Activated naive CD8-positive, alpha-beta T cell treated with anti-CD3 and anti-CD28 coated beads, Interleukin-2, amount 50 U/mL, for 24 hours (primary cell): Measurements from ENCODE around the gene CTIF.

Source experiments
- ATAC-seq: fragments of 150-1000 bp; cut with Tn5 transposase; one replicate; pipeline ENCODE4 v1.10.0; 2021
- DNase-seq: peaks from one replicate; pipeline ENCODE4 v3.0.0; 2021
- H3K27ac Mint-ChIP-seq: one replicate; pipeline ENCODE4 v1.8.0; 2021; ENCODE audit warnings: mild to moderate bottlenecking, mixed read lengths
- H3K27me3 Mint-ChIP-seq: one replicate; pipeline ENCODE4 v1.8.0; 2021; ENCODE audit warnings: mixed read lengths
- H3K36me3 Mint-ChIP-seq: one replicate; pipeline ENCODE4 v1.8.0; 2021; ENCODE audit warnings: low read depth, mixed read lengths
- H3K4me1 Mint-ChIP-seq: one replicate; pipeline ENCODE4 v1.8.0; 2021; ENCODE audit warnings: mixed read lengths
- H3K4me3 Mint-ChIP-seq: one replicate; pipeline ENCODE4 v1.8.0; 2021; ENCODE audit warnings: mild to moderate bottlenecking, moderate library complexity, mixed read lengths
- H3K9me3 Mint-ChIP-seq: one replicate; pipeline ENCODE4 v1.8.0; 2021; ENCODE audit warnings: mixed read lengths

The CTIF gene

DNA sequence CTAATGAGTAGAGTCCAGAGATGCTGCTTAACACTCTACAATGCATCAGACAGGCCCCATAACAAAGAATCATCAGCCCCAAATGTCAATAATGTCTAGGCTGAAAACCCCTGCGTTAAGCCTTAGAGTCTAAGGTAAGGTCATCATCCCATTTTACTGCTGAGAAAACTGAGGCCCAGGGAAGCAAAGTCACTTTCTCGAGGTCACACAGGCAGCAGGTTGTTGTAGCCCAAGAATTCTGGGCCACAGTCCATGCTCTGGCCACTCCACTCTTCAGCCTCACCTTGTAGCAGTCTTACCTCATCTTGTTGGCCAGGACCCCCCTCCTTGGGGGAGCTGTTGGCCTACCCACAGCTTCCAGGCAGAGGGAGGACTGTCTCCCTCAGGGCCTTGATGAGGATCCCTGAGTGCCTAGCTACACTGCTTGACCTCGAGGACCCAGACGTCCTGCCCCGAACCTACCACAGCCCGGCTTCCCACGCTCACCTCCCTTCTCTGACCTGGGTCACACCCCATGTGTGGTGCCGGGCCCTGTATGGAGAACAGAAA is 357.6 kb downstream of the CTIF start:
- peak overlapping the region; percentile 57 for H3K27ac Mint-ChIP-seq
- H3K27me3 Mint-ChIP-seq = peaks cover 2% of the 10 kb centered on the region
- ATAC-seq (no peak), DNase-seq (no peak)
- no peak overlapping the region for H3K4me3 Mint-ChIP-seq
- H3K9me3 Mint-ChIP-seq = peaks cover 6% of the 10 kb centered on the region
- peaks cover 29% of the 10 kb centered on the region for H3K4me1 Mint-ChIP-seq
- H3K36me3 Mint-ChIP-seq = peaks cover 2% of the 10 kb centered on the region

- Mint-ChIP-seq H3K36me3 (peaks cover 2% of the 10 kb centered on the region), H3K9me3 (peaks cover 6% of the 10 kb centered on the region), H3K4me3 (no peak overlapping the region), H3K27ac (peak overlapping the region; percentile 57), H3K4me1 (peaks cover 29% of the 10 kb centered on the region), H3K27me3 (peaks cover 2% of the 10 kb centered on the region)
- DNase-seq (peak; percentile 63), ATAC-seq (peak; percentile 76)
Observed at GRCh38 chr18:48896875-48897511, 358.2 kb downstream of the CTIF start.

GRCh38 chr18:48897531-48897930 is 358.7 kb downstream of the CTIF start:
- H3K4me3 Mint-ChIP-seq = no peak overlapping the region
- peak overlapping the region; percentile 57 for H3K27ac Mint-ChIP-seq
- peaks cover 29% of the 10 kb centered on the region for H3K4me1 Mint-ChIP-seq
- ATAC-seq = no peak
- DNase-seq = no peak
- peaks cover 2% of the 10 kb centered on the region for H3K36me3 Mint-ChIP-seq
- H3K9me3 Mint-ChIP-seq = peaks cover 6% of the 10 kb centered on the region
- peaks cover 2% of the 10 kb centered on the region for H3K27me3 Mint-ChIP-seq

DNA sequence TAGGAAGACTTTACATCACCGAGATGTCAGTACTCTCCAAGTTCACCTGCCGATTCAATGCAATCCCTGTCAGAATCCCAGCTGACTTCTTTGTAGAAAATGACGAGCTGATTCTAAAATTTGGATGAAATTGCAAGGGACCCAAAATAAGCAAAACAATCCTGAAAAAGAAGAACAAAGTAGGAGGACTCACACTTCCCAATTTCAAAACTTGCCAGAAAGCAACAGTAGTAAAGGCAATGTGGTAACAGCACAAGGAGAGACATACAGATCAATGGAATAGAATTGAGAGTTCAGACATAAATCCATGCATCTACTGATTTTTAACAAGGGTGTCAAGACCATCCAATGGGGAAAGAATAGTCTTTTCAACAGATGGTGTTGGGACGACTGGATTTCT is 359.7 kb downstream of the CTIF start:
- Mint-ChIP-seq H3K36me3 (peaks cover 2% of the 10 kb centered on the region), H3K27me3 (peaks cover 2% of the 10 kb centered on the region), H3K4me1 (peaks cover 29% of the 10 kb centered on the region), H3K9me3 (peaks cover 6% of the 10 kb centered on the region), H3K27ac (no peak overlapping the region), H3K4me3 (no peak overlapping the region)
- no peak for ATAC-seq
- no peak for DNase-seq

- Mint-ChIP-seq H3K27me3 (peaks cover 2% of the 10 kb centered on the region), H3K4me3 (no peak overlapping the region), H3K36me3 (peaks cover 2% of the 10 kb centered on the region), H3K27ac (peak overlapping the region; percentile 57), H3K4me1 (peaks cover 29% of the 10 kb centered on the region), H3K9me3 (peaks cover 12% of the 10 kb centered on the region)
- no peak for ATAC-seq
- no peak for DNase-seq
Observed at GRCh38 chr18:48899558-48900174, 360.8 kb downstream of the CTIF start.

- Mint-ChIP-seq H3K4me1 (peaks cover 29% of the 10 kb centered on the region), H3K27ac (no peak overlapping the region), H3K4me3 (no peak overlapping the region), H3K36me3 (peaks cover 2% of the 10 kb centered on the region), H3K27me3 (peaks cover 2% of the 10 kb centered on the region), H3K9me3 (peaks cover 16% of the 10 kb centered on the region)
- DNase-seq (no peak), ATAC-seq (no peak)
Observed at GRCh38 chr18:48900469-48900868, 361.6 kb downstream of the CTIF start.

DNA sequence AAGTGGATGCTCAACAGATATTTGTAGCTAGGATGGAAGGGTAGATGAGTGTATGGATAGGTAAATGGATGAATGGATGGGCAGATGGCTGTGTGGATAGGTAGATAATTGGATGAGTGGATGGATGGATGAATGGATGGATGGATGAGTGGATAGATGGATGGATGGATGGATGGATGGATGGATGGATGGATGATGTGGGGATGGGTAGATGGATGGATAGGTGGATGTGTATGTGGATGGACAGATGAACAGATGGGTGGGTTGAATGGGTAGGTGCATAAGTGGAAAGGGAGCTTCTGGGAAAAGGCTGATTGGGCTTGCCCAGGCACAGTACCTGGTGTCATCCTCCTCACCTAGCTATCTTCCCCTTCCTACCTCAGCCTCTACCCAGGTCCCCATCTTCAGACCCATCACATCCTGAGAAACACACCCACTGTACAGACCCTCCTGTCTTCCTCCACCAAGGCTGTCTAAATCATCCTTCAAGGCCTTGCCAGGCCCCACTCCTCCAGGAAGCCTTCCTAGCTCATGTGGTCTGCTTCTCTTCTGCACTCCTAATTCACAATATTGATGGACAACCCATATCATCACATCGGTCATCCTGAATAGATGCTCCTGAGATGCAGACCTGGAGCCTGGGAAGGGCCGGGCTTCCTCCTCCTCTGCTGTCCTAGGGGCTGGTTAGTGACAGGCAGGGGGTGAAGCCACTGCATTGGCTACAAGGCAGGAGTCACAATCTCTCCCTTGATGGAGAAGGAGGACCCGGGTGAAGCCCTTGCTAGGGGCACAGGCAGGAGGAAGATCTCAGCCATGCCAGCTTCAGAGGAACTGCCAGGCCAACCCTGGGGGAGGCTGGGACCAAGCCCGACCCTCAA is 362.6 kb downstream of the CTIF start:
- Mint-ChIP-seq H3K27me3 (peaks cover 2% of the 10 kb centered on the region), H3K27ac (no peak overlapping the region), H3K9me3 (peaks cover 17% of the 10 kb centered on the region), H3K4me1 (peaks cover 25% of the 10 kb centered on the region), H3K4me3 (no peak overlapping the region), H3K36me3 (peaks cover 2% of the 10 kb centered on the region)
- DNase-seq (no peak), ATAC-seq (no peak)

GRCh38 chr18:48902023-48902855 is 363.4 kb downstream of the CTIF start:
- peaks cover 2% of the 10 kb centered on the region for H3K36me3 Mint-ChIP-seq
- DNase-seq = no peak
- no peak overlapping the region for H3K27ac Mint-ChIP-seq
- peak; percentile 10 for ATAC-seq
- peaks cover 17% of the 10 kb centered on the region for H3K9me3 Mint-ChIP-seq
- H3K27me3 Mint-ChIP-seq = peaks cover 2% of the 10 kb centered on the region
- peaks cover 17% of the 10 kb centered on the region for H3K4me1 Mint-ChIP-seq
- no peak overlapping the region for H3K4me3 Mint-ChIP-seq

GRCh38 chr18:48902856-48903601 is 364.2 kb downstream of the CTIF start:
- no peak overlapping the region for H3K4me3 Mint-ChIP-seq
- DNase-seq = no peak
- no peak overlapping the region for H3K27ac Mint-ChIP-seq
- H3K9me3 Mint-ChIP-seq = peaks cover 17% of the 10 kb centered on the region
- H3K36me3 Mint-ChIP-seq = peaks cover 2% of the 10 kb centered on the region
- H3K27me3 Mint-ChIP-seq = peaks cover 2% of the 10 kb centered on the region
- no peak for ATAC-seq
- peaks cover 18% of the 10 kb centered on the region for H3K4me1 Mint-ChIP-seq

DNA sequence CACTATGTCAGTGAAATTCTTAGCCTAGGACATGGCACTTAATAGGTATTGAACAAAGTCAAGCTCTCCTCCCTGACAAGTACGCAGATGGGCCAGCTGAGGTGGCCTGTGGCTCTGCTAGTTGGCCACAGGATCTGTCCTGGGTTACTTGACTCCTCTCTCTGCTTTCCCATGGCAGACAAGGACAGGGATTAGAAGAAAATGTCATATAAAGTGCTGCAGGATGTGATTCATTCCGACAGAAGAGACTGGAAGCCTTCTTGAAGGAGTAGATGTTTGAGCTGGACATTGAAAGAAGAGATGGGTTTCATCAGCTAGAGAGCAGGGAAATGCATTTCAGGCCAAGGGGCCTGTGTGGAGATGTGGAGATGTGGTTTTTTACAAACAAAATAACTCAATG is 365.3 kb downstream of the CTIF start:
- peaks cover 2% of the 10 kb centered on the region for H3K36me3 Mint-ChIP-seq
- DNase-seq = no peak
- H3K27me3 Mint-ChIP-seq = peaks cover 2% of the 10 kb centered on the region
- no peak overlapping the region for H3K4me3 Mint-ChIP-seq
- no peak overlapping the region for H3K27ac Mint-ChIP-seq
- peaks cover 17% of the 10 kb centered on the region for H3K9me3 Mint-ChIP-seq
- H3K4me1 Mint-ChIP-seq = peaks cover 20% of the 10 kb centered on the region
- no peak for ATAC-seq

DNA sequence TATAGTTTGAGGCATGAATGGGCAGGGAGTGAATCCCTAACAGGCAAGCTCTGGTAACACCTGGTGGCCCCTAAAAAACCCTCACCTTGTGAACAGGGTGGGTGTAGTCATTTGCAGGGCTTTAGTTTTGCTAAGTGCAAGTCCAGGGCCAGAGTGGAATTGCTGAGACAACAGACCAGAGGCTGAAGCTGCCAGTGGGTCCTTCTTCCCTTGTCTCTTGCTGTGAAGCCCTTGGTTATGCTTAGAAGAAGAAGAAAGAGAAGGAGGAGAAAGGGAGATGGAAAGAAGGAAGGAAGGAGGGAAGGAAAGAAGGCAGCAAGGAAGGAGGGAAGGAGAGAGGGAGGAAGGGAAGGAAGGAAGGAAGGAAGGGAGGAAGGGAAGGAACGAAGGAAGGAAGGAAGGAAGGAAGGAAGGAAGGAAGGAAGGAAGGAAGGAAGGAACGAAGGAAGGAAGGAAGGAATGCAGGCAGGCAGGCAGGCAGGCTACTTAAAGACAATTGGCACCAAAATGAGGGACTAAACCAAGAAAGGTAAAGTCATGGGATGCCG is 366.1 kb downstream of the CTIF start:
- H3K36me3 Mint-ChIP-seq = no peaks in the 10 kb centered on the region
- H3K4me1 Mint-ChIP-seq = peaks cover 19% of the 10 kb centered on the region
- peaks cover 11% of the 10 kb centered on the region for H3K9me3 Mint-ChIP-seq
- DNase-seq (no peak), ATAC-seq (no peak)
- H3K4me3 Mint-ChIP-seq = no peak overlapping the region
- H3K27ac Mint-ChIP-seq = no peak overlapping the region
- peaks cover 2% of the 10 kb centered on the region for H3K27me3 Mint-ChIP-seq

DNA sequence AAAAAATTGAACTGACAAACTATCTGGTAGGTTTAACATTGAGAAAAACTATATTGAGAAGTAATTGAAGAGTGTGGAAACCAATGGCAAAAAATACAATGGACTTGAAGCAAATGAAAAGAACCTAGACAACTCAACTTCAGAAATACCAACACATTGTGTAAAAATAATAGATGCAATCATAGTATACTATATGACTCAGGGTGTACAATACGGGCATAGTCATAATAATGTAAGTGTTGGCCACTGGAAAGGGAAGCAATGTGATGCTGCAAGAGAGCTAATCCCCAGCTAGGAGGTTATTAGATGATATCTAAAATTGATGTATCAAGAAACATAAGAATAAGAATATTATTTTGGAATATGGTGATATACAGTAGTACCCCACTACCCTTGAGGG is 366.7 kb downstream of the CTIF start:
- DNase-seq (no peak), ATAC-seq (no peak)
- Mint-ChIP-seq H3K27me3 (peaks cover 2% of the 10 kb centered on the region), H3K9me3 (peaks cover 11% of the 10 kb centered on the region), H3K4me1 (peaks cover 18% of the 10 kb centered on the region), H3K27ac (no peak overlapping the region), H3K36me3 (no peaks in the 10 kb centered on the region), H3K4me3 (no peak overlapping the region)

- Mint-ChIP-seq H3K4me1 (peaks cover 25% of the 10 kb centered on the region), H3K27ac (no peak overlapping the region), H3K9me3 (peaks cover 11% of the 10 kb centered on the region), H3K36me3 (no peaks in the 10 kb centered on the region), H3K4me3 (no peak overlapping the region), H3K27me3 (no peaks in the 10 kb centered on the region)
- ATAC-seq = no peak
- DNase-seq = no peak
Observed at GRCh38 chr18:48908916-48909315, 370.1 kb downstream of the CTIF start.
